Bronchial epithelial cell (primary cell): ENCODE data around the gene STX2. TPM values are rescaled to one million over a fixed set of nuclear protein-coding genes. Genes with fewer than 3 reads are reported as not detected.

Experiments
- DNase-seq: peaks from one replicate; pipeline ENCODE4 v3.0.0-alpha.2; 2010; ENCODE audit warnings: low read depth
- FAIRE-seq: peaks from 2 replicates; lab custom pipeline; 2011; peaks lifted over from hg19 to GRCh38; lab: Jason Lieb, UNC
- H3K27me3 ChIP-seq: 2 replicates; pipeline ENCODE4 v1.5.1; 2011; ENCODE audit warnings: low read length; ENCODE audit not compliant: control insufficient read depth, insufficient read depth
- H3K36me3 ChIP-seq: 2 replicates; pipeline ENCODE4 v1.5.1; 2011; ENCODE audit warnings: low read length; ENCODE audit not compliant: control insufficient read depth, insufficient read depth
- H3K4me3 ChIP-seq: 2 replicates; pipeline ENCODE4 v1.5.1; 2011; ENCODE audit warnings: mild to moderate bottlenecking, low read depth, low read length, control low read depth
- CTCF ChIP-seq: IDR thresholded peaks from 2 replicates; pipeline ENCODE4 v1.5.1; 2011; ENCODE audit warnings: mild to moderate bottlenecking, moderate library complexity, low read length, control low read depth, inconsistent platforms; ENCODE audit not compliant: insufficient read depth, severe bottlenecking
- total RNA-seq: library from RNA; depleted of rRNA; stranded (reverse); fragments of >200 nt; gene quantifications from 2 replicates; pipeline ENCODE4 v1.2.1, GENCODE V29; 2014

Gene STX2
- total RNA-seq, 1 donor from 2014 or later: 8.4 TPM

DNA sequence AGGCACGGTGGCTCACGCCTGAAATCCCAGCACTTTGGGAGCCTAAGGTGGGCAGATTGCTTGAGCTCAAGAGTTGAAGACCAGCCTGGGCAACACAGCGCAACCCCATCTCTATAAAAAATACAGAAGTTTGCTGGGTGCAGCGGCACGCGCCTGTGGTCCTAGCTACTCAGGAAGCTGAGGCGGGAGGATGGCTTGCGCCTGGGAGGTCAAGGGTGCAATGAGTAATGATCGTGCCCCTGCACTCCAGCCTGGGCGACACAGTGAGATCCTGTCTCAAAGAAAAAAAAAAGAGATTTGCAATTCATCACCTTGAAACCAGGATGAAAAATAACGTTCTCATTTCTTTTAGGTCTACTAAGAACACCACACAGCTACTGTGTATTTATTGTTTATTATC is 4.0 kb downstream of the STX2 start:
- no peak for TF ChIP-seq CTCF
- DNase-seq (no peak), FAIRE-seq (no peak)
- no peaks in the 10 kb centered on the region for H3K36me3 ChIP-seq
- no peak overlapping the region for H3K4me3 ChIP-seq
- H3K27me3 ChIP-seq: no peaks in the 10 kb centered on the region

GRCh38 chr12:130832561-130833209 is 6.4 kb downstream of the STX2 start:
- Histone ChIP-seq H3K27me3 (no peaks in the 10 kb centered on the region), H3K36me3 (no peaks in the 10 kb centered on the region), H3K4me3 (no peak overlapping the region)
- DNase-seq (peak; percentile 58), FAIRE-seq (no peak)
- no peak for TF ChIP-seq CTCF

GRCh38 chr12:130831876-130832405 is 7.1 kb downstream of the STX2 start:
- no peak for TF ChIP-seq CTCF
- Histone ChIP-seq H3K4me3 (no peak overlapping the region), H3K27me3 (no peaks in the 10 kb centered on the region), H3K36me3 (no peaks in the 10 kb centered on the region)
- FAIRE-seq (no peak), DNase-seq (no peak)

DNA sequence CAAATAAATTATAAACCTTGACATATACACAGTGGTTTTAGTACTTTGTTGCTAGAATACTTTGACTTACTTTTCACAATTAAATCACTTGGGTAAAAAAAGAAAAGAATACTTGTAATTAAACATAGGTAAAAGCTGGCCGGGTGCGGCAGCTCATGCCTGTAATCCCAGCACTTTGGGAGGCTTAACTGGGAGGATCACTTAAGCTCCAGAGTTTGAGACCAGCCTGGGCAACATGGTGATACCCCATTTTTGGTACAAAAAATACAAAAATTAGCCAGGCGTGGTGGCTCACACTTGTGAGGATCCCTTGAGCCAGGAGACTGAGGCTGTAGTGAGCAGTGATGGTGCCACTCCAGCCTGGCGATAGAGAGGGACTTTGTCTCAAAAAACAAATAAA is 7.8 kb downstream of the STX2 start:
- FAIRE-seq (no peak), DNase-seq (no peak)
- no peak for TF ChIP-seq CTCF
- Histone ChIP-seq H3K4me3 (no peak overlapping the region), H3K27me3 (no peaks in the 10 kb centered on the region), H3K36me3 (no peaks in the 10 kb centered on the region)

- TF ChIP-seq CTCF: no peak
- no peak overlapping the region for H3K4me3 ChIP-seq
- H3K36me3 ChIP-seq: no peaks in the 10 kb centered on the region
- no peaks in the 10 kb centered on the region for H3K27me3 ChIP-seq
- no peak for FAIRE-seq
- DNase-seq: no peak
Measured at GRCh38 chr12:130830246-130830551, 8.9 kb downstream of the STX2 start.
